MCF 10A (cell line): Measurements from ENCODE around the gene ZC3HAV1. TPM values are rescaled to one million over a fixed set of nuclear protein-coding genes. Genes with fewer than 3 reads are reported as not detected.

Experiments used
- BruUV-seq: library from RNA; stranded (reverse); fragments of 400-500 nt; replicated peaks from 2 replicates; lab custom pipeline; 2021; lab: Mats Ljungman, UMichigan
- CTCF ChIA-PET: fragments of 300-600 bp; sonication (Branson Sonifier 250); formaldehyde crosslinking; extraction: SDS; loops from one replicate; lab custom pipeline; 2021; ENCODE audit warnings: antibody characterized with exemption, inconsistent platforms; lab: Yijun Ruan, JAX
- POLR2A ChIA-PET: fragments of 300-600, 350-650 bp; sonication (Branson Sonifier 250); formaldehyde crosslinking; extraction: SDS; loops from one replicate; lab custom pipeline; 2020; ENCODE audit warnings: antibody characterized with exemption, inconsistent platforms; lab: Yijun Ruan, JAX
- DNase-seq: peaks from one replicate; pipeline ENCODE4 v3.0.0-alpha.2; 2018; ENCODE audit not compliant: unreplicated experiment
- H3K27ac Mint-ChIP-seq: one replicate; pipeline ENCODE4 v1.8.0; 2022; ENCODE audit warnings: mild to moderate bottlenecking, low read depth, mixed read lengths; ENCODE audit not compliant: unreplicated experiment
- H3K27me3 Mint-ChIP-seq: one replicate; pipeline ENCODE4 v1.8.0; 2022; ENCODE audit warnings: mixed read lengths; ENCODE audit not compliant: insufficient read depth, unreplicated experiment
- H3K36me3 Mint-ChIP-seq: one replicate; pipeline ENCODE4 v1.8.0; 2022; ENCODE audit warnings: mild to moderate bottlenecking, moderate library complexity, mixed read lengths; ENCODE audit not compliant: insufficient read depth, unreplicated experiment
- H3K4me1 Mint-ChIP-seq: one replicate; pipeline ENCODE4 v1.8.0; 2022; ENCODE audit warnings: mixed read lengths; ENCODE audit not compliant: insufficient read depth, unreplicated experiment
- H3K4me3 Mint-ChIP-seq: one replicate; pipeline ENCODE4 v1.8.0; 2022; ENCODE audit warnings: mild to moderate bottlenecking, moderate library complexity, mixed read lengths; ENCODE audit not compliant: unreplicated experiment
- H3K9me3 Mint-ChIP-seq: one replicate; pipeline ENCODE4 v1.8.0; 2022; ENCODE audit warnings: mixed read lengths; ENCODE audit not compliant: unreplicated experiment
- intact Hi-C: fragments of 100-400 bp; cut with micrococcal nuclease; formaldehyde crosslinking; loops from 2 replicates; pipeline ENCODE4 v1.14.1; 2022
- total RNA-seq: library from RNA; stranded (reverse); gene quantifications from 2 replicates; pipeline ENCODE4 v1.2.3, GENCODE V29; 2022
- TF ChIP-seq, protein P1 (sequence below): fragments of 200-600 bp; IDR thresholded peaks from one replicate; pipeline ENCODE4 v1.8.0; 2022; ENCODE audit warnings: antibody characterized with exemption, mild to moderate bottlenecking; ENCODE audit not compliant: unreplicated experiment

Gene ZC3HAV1
- total RNA-seq, 1 experiment from 2014 or later = 14.2 TPM

DNA sequence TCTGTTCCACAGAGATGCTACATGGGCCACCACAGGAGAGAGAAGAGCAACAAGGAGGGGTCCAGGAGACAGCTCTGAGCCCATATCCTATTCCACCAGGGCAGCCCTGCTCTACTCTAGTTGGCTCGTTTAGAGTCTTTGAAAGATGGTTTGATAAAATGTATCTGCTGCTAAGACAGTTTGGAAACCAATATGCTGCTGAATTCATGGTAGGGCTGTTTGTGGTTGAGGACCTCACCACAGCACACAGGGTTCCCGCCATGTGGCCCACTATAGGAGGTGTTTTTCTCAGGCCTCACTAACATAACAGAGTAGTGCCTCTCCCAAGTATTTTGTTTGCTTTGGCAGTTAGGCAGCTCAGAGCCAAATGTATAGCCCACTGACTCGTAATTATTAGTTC lies 37.8 kb downstream of the ZC3HAV1 start:
- intact Hi-C loops = no loop called here
- DNase-seq = no peak
- Mint-ChIP-seq H3K27ac (no peak overlapping the region), H3K4me1 (peaks cover 7% of the 10 kb centered on the region), H3K9me3 (no peaks in the 10 kb centered on the region), H3K4me3 (no peak overlapping the region), H3K36me3 (peaks cover 86% of the 10 kb centered on the region), H3K27me3 (no peaks in the 10 kb centered on the region)
- TF ChIP-seq, protein P1, sequence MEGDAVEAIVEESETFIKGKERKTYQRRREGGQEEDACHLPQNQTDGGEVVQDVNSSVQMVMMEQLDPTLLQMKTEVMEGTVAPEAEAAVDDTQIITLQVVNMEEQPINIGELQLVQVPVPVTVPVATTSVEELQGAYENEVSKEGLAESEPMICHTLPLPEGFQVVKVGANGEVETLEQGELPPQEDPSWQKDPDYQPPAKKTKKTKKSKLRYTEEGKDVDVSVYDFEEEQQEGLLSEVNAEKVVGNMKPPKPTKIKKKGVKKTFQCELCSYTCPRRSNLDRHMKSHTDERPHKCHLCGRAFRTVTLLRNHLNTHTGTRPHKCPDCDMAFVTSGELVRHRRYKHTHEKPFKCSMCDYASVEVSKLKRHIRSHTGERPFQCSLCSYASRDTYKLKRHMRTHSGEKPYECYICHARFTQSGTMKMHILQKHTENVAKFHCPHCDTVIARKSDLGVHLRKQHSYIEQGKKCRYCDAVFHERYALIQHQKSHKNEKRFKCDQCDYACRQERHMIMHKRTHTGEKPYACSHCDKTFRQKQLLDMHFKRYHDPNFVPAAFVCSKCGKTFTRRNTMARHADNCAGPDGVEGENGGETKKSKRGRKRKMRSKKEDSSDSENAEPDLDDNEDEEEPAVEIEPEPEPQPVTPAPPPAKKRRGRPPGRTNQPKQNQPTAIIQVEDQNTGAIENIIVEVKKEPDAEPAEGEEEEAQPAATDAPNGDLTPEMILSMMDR = no peak
- POLR2A ChIA-PET = interaction anchor here (0.6 kb wide), 1 partner anchor 17 kb away, joined by 4 read pairs; no protein-coding TSS in a partner anchor
- CTCF ChIA-PET = interaction anchor here (0.5 to 1.1 kb wide), 3 partner anchors 185 to 509 kb away, joined by 3 to 5 read pairs (median 4); no protein-coding TSS in a partner anchor
- no TSS peak for BruUV-seq

DNA sequence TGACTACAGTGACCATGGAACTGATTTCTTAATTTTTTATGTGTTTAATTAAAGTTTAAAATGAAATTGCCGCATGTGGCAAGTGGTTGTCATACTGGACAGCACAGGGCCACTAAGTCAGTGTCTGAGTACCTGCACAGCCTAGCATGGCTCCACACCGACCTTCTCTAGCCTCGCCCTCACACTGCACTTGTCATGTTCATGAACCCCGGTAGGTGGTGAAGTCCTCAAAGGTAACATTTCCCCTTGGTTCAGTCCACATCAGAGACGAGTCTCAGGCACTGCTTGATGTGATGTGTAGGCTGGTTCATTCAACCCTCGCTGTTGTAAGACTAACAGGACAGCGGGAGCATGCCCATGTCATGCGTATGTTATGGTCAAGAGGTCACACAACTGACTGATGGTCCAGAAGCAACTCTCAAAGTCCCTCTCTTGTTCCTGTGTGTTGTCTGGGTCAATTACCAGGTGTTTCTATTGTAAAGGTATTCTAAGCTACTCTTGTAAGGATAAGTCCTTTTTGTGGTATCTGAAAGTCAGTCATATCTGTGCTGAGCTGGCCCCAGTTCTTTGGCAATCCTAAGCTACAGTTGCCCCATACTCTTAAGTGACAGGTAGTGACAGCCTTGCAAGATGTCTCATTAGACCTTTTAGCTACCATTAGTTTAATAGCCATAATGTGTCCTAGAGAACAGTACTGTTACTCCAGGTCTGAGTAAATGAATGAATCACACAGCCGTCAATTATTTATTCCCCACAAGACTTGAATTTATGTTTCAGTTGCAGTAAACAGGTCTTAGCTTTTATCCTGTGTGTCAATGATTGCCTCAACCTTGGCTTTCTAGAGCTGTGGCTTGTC lies 40.7 kb downstream of the ZC3HAV1 start:
- no peaks in the 10 kb centered on the region for H3K4me1 Mint-ChIP-seq
- TF ChIP-seq, protein P1 = no peak
- no peak for DNase-seq
- no peak overlapping the region for H3K4me3 Mint-ChIP-seq
- no peak overlapping the region for H3K27ac Mint-ChIP-seq
- no peaks in the 10 kb centered on the region for H3K27me3 Mint-ChIP-seq
- peaks cover 86% of the 10 kb centered on the region for H3K36me3 Mint-ChIP-seq
- no TSS peak for BruUV-seq
- ChIA-PET POLR2A (interaction anchor here (0.7 to 0.8 kb wide), 2 partner anchors 8 to 32 kb away, joined by 3 read pairs; no protein-coding TSS in a partner anchor), CTCF (interaction anchor here (0.7 to 1.0 kb wide), 5 partner anchors 47 to 368 kb away, joined by 3 to 4 read pairs (median 3); no protein-coding TSS in a partner anchor)
- intact Hi-C loops = no loop called here
- no peaks in the 10 kb centered on the region for H3K9me3 Mint-ChIP-seq

GRCh38 chr7:139066315-139066714 lies 43.2 kb downstream of the ZC3HAV1 start:
- TF ChIP-seq, protein P1 = no peak
- ChIA-PET POLR2A (no interaction called here), CTCF (interaction anchor here (0.6 to 4.1 kb wide), 2 partner anchors 9 to 271 kb away, joined by 3 to 37 read pairs; no protein-coding TSS in a partner anchor)
- Mint-ChIP-seq H3K4me1 (no peaks in the 10 kb centered on the region), H3K9me3 (no peaks in the 10 kb centered on the region), H3K4me3 (no peak overlapping the region), H3K27ac (no peak overlapping the region), H3K27me3 (no peaks in the 10 kb centered on the region), H3K36me3 (peaks cover 78% of the 10 kb centered on the region)
- DNase-seq = no peak
- no TSS peak for BruUV-seq
- intact Hi-C loops = no loop called here

DNA sequence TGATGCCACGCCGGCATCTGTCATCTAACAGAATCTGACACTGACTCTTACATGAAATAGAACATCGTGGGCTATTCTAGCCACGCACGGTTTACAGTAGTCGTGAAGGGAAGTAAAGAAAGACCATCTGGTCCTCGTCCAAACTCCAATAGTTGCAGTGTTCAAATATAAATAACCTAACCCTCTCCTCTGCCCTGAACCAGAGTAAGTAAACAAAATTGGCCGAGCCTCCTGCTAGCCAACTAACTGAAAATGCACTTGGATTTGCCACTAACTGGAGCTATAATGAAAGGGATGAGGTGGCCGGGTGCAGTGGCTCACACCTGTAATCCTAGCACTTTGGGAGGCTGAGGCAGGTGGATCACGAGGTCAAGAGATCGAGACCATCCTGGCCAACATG lies 44.2 kb downstream of the ZC3HAV1 start:
- TF ChIP-seq, protein P1 = no peak
- Mint-ChIP-seq H3K9me3 (no peaks in the 10 kb centered on the region), H3K27me3 (no peaks in the 10 kb centered on the region), H3K4me3 (no peak overlapping the region), H3K4me1 (no peaks in the 10 kb centered on the region), H3K27ac (no peak overlapping the region), H3K36me3 (peaks cover 78% of the 10 kb centered on the region)
- POLR2A ChIA-PET = no interaction called here
- intact Hi-C loops = no loop called here
- no TSS peak for BruUV-seq
- no peak for DNase-seq
- CTCF ChIA-PET = interaction anchor here (1.5 to 4.1 kb wide), 3 partner anchors 10 to 48 kb away, joined by 6 to 37 read pairs (median 6); no protein-coding TSS in a partner anchor
